ENCODE data around the gene UCK2.

Gene UCK2

GRCh38 chr1:165938844-165939243 is 111.4 kb downstream of the UCK2 start:
- H3K9me3 ChIP-seq (ENCODE audit: low read depth, low read length): no peaks in the 10 kb centered on the region
- TF ChIP-seq EZH2 (IDR thresholded peaks at IDR 0.05) (no peak), POLR2AphosphoS5 (IDR thresholded peaks at IDR 0.05; ENCODE audit: borderline replicate concordance, low read depth, low read length) (no peak), FOXP2 (optimal IDR thresholded peaks at IDR 0.05; ENCODE audit: control extremely low read depth, extremely low read length, insufficient read depth) (no peak)
- H3K36me3 ChIP-seq (ENCODE audit: insufficient read depth, low read length): no peaks in the 10 kb centered on the region
- H3K4me3 ChIP-seq: no peak overlapping the region
- no peak for DNase-seq (ENCODE audit: low read depth, low spot score)
- no peak overlapping the region for H3K9ac ChIP-seq (ENCODE audit: insufficient read length)
- no peak overlapping the region for H3K27ac ChIP-seq

- no peaks in the 10 kb centered on the region for H3K36me3 ChIP-seq (ENCODE audit: insufficient read depth, low read length)
- DNase-seq (ENCODE audit: low read depth, low spot score): no peak
- no peak for TF ChIP-seq FOXP2 (optimal IDR thresholded peaks at IDR 0.05; ENCODE audit: control extremely low read depth, extremely low read length, insufficient read depth)
- TF ChIP-seq EZH2 (IDR thresholded peaks at IDR 0.05): no peak
- no peak for TF ChIP-seq POLR2AphosphoS5 (IDR thresholded peaks at IDR 0.05; ENCODE audit: borderline replicate concordance, low read depth, low read length)
- H3K9me3 ChIP-seq (ENCODE audit: low read depth, low read length): no peaks in the 10 kb centered on the region
- no peak overlapping the region for H3K4me3 ChIP-seq
- H3K27ac ChIP-seq: no peak overlapping the region
- H3K9ac ChIP-seq (ENCODE audit: insufficient read length): no peak overlapping the region
Measured at GRCh38 chr1:165941531-165941930, 114.1 kb downstream of the UCK2 start.

GRCh38 chr1:165942062-165942461 is 114.6 kb downstream of the UCK2 start:
- TF ChIP-seq EZH2 (IDR thresholded peaks at IDR 0.05) (no peak), FOXP2 (optimal IDR thresholded peaks at IDR 0.05; ENCODE audit: control extremely low read depth, extremely low read length, insufficient read depth) (no peak), POLR2AphosphoS5 (IDR thresholded peaks at IDR 0.05; ENCODE audit: borderline replicate concordance, low read depth, low read length) (no peak)
- DNase-seq (ENCODE audit: low read depth, low spot score): no peak
- H3K27ac ChIP-seq: no peak overlapping the region

GRCh38 chr1:165942927-165943597 is 115.6 kb downstream of the UCK2 start:
- no peak overlapping the region for H3K9ac ChIP-seq (ENCODE audit: insufficient read length)
- H3K9me3 ChIP-seq (ENCODE audit: low read depth, low read length): no peaks in the 10 kb centered on the region
- H3K4me3 ChIP-seq: no peak overlapping the region
- no peak overlapping the region for H3K27ac ChIP-seq
- no peak for TF ChIP-seq EZH2 (IDR thresholded peaks at IDR 0.05)
- no peak for TF ChIP-seq POLR2AphosphoS5 (IDR thresholded peaks at IDR 0.05; ENCODE audit: borderline replicate concordance, low read depth, low read length)
- TF ChIP-seq FOXP2 (optimal IDR thresholded peaks at IDR 0.05; ENCODE audit: control extremely low read depth, extremely low read length, insufficient read depth): no peak
- DNase-seq (ENCODE audit: low read depth, low spot score): no peak
- no peaks in the 10 kb centered on the region for H3K36me3 ChIP-seq (ENCODE audit: insufficient read depth, low read length)

More at GRCh38 chr1:165942062-165942461, 114.6 kb downstream of the UCK2 start:
- H3K9ac ChIP-seq (ENCODE audit: insufficient read length): no peak overlapping the region
- no peaks in the 10 kb centered on the region for H3K36me3 ChIP-seq (ENCODE audit: insufficient read depth, low read length)
- H3K9me3 ChIP-seq (ENCODE audit: low read depth, low read length): no peaks in the 10 kb centered on the region
- no peak overlapping the region for H3K4me3 ChIP-seq

- no peak overlapping the region for H3K9ac ChIP-seq (ENCODE audit: insufficient read length)
- H3K36me3 ChIP-seq (ENCODE audit: insufficient read depth, low read length): no peaks in the 10 kb centered on the region
- no peak overlapping the region for H3K4me3 ChIP-seq
- TF ChIP-seq FOXP2 (optimal IDR thresholded peaks at IDR 0.05; ENCODE audit: control extremely low read depth, extremely low read length, insufficient read depth): no peak
- H3K27ac ChIP-seq: no peak overlapping the region
- DNase-seq (ENCODE audit: low read depth, low spot score): no peak
- H3K9me3 ChIP-seq (ENCODE audit: low read depth, low read length): no peaks in the 10 kb centered on the region
Measured at GRCh38 chr1:165945911-165946310, 118.5 kb downstream of the UCK2 start.

GRCh38 chr1:165947797-165948455 is 120.5 kb downstream of the UCK2 start:
- TF ChIP-seq POLR2AphosphoS5 (IDR thresholded peaks at IDR 0.05; ENCODE audit: borderline replicate concordance, low read depth, low read length): no peak
- TF ChIP-seq EZH2 (IDR thresholded peaks at IDR 0.05): no peak
- TF ChIP-seq FOXP2 (optimal IDR thresholded peaks at IDR 0.05; ENCODE audit: control extremely low read depth, extremely low read length, insufficient read depth): no peak
- no peaks in the 10 kb centered on the region for H3K9me3 ChIP-seq (ENCODE audit: low read depth, low read length)
- H3K27ac ChIP-seq: no peak overlapping the region
- DNase-seq (ENCODE audit: low read depth, low spot score): no peak
- H3K36me3 ChIP-seq (ENCODE audit: insufficient read depth, low read length): no peaks in the 10 kb centered on the region
- no peak overlapping the region for H3K4me3 ChIP-seq
- no peak overlapping the region for H3K9ac ChIP-seq (ENCODE audit: insufficient read length)

- H3K9ac ChIP-seq (ENCODE audit: insufficient read length): no peak overlapping the region
- no peak for DNase-seq (ENCODE audit: low read depth, low spot score)
- H3K9me3 ChIP-seq (ENCODE audit: low read depth, low read length): no peaks in the 10 kb centered on the region
- H3K27ac ChIP-seq: no peak overlapping the region
- TF ChIP-seq POLR2AphosphoS5 (IDR thresholded peaks at IDR 0.05; ENCODE audit: borderline replicate concordance, low read depth, low read length) (no peak), FOXP2 (optimal IDR thresholded peaks at IDR 0.05; ENCODE audit: control extremely low read depth, extremely low read length, insufficient read depth) (no peak), EZH2 (IDR thresholded peaks at IDR 0.05) (no peak)
- no peaks in the 10 kb centered on the region for H3K36me3 ChIP-seq (ENCODE audit: insufficient read depth, low read length)
- H3K4me3 ChIP-seq: no peak overlapping the region
Measured at GRCh38 chr1:165949335-165950130, 122.1 kb downstream of the UCK2 start.

GRCh38 chr1:165954940-165955339 is 127.5 kb downstream of the UCK2 start:
- no peaks in the 10 kb centered on the region for H3K9me3 ChIP-seq (ENCODE audit: low read depth, low read length)
- H3K4me3 ChIP-seq: peak overlapping the region; percentile 60
- peak; percentile 97 for DNase-seq (ENCODE audit: low read depth, low spot score)
- TF ChIP-seq EZH2 (IDR thresholded peaks at IDR 0.05) (no peak), FOXP2 (optimal IDR thresholded peaks at IDR 0.05; ENCODE audit: control extremely low read depth, extremely low read length, insufficient read depth) (peak; percentile 66), POLR2AphosphoS5 (IDR thresholded peaks at IDR 0.05; ENCODE audit: borderline replicate concordance, low read depth, low read length) (peak; percentile 51; the same call in 1 of the 2 replicates)
- peak overlapping the region; percentile 90 for H3K27ac ChIP-seq
- no peaks in the 10 kb centered on the region for H3K36me3 ChIP-seq (ENCODE audit: insufficient read depth, low read length)
- H3K9ac ChIP-seq (ENCODE audit: insufficient read length): no peak overlapping the region
